Sigmoid colon (tissue), 7 donors: ENCODE measurements around the gene DMRTC2. TPM values are rescaled to one million over a fixed set of nuclear protein-coding genes. Genes with fewer than 3 reads are reported as not detected.

Experiments used
- DNase-seq: peaks from one replicate; pipeline ENCODE4 v3.0.0-alpha.2; 2019
- H3K27ac ChIP-seq, 4 donors: fragments of 200-600 bp; sonication (generic); one replicate each; pipeline ENCODE4 v1.5.1; 2016 to 2019; ENCODE audit warnings: mild to moderate bottlenecking in 1 of 4
- H3K27me3 ChIP-seq, 3 donors: fragments of 200-600 bp; sonication (generic); one replicate each; pipeline ENCODE4 v1.5.1; 2019; ENCODE audit warnings: mild to moderate bottlenecking in 1 of 3
- H3K36me3 ChIP-seq, 4 donors: fragments of 200-600 bp; sonication (generic); one replicate each; pipeline ENCODE4 v1.5.1; 2016 to 2019
- H3K4me1 ChIP-seq, 4 donors: fragments of 200-600 bp; sonication (generic); one replicate each; pipeline ENCODE4 v1.5.1; 2017 to 2019
- H3K4me3 ChIP-seq, 4 donors: fragments of 200-600 bp; sonication (generic); one replicate each; pipeline ENCODE4 v1.5.1; 2017 to 2019; ENCODE audit warnings: mild to moderate bottlenecking in 2 of 4, moderate library complexity in 1 of 4
- H3K9me3 ChIP-seq, 4 donors: fragments of 200-600 bp in 3 of 4; sonication (generic) in 3 of 4; one replicate each; pipeline versions ENCODE4 v1.5.1 to v1.6.1; 2013 to 2019
- EP300 ChIP-seq, 4 donors: sonication (generic); formaldehyde crosslinking; IDR thresholded peaks; one replicate each; pipeline ENCODE4 v1.6.1; 2017; ENCODE audit warnings: antibody characterized with exemption in 4 of 4
- POLR2A ChIP-seq, 2 donors: fragments of 450-650 bp; IDR thresholded peaks; one replicate each; pipeline ENCODE4 v1.6.1; 2016; ENCODE audit warnings: antibody characterized with exemption in 2 of 2, mild to moderate bottlenecking in 2 of 2, moderate library complexity in 2 of 2
- POLR2AphosphoS5 ChIP-seq, 4 donors: sonication (generic); formaldehyde crosslinking; IDR thresholded peaks; one replicate each; pipeline ENCODE4 v1.6.1; 2017; ENCODE audit warnings: antibody characterized with exemption in 4 of 4
- WGBS, 2 donors: extraction: QIAGEN DNeasy Blood & Tissue Kit; methylation state at CpG; one replicate each; pipeline ENCODE4 v1.1.7; 2013; 5-methylcytosine and 5-hydroxymethylcytosine counted together
- intact Hi-C: fragments of 100-400 bp; cut with DNase I; formaldehyde crosslinking; loops from one replicate; pipeline ENCODE4 v1.15.1; 2023
- polyA plus RNA-seq, 3 donors: library from polyadenylated mRNA; stranded (reverse); fragments of 200-250 nt; gene quantifications; one replicate each; pipeline ENCODE4 v1.2.3, GENCODE V29; 2013
- total RNA-seq, 4 donors: library from RNA; depleted of rRNA; stranded (reverse); fragments of >200 nt; gene quantifications; one replicate each; pipeline ENCODE4 v1.1.0, GENCODE V29; 2016
- TF ChIP-seq, protein P1 (sequence below), 4 experiments: fragments of 450-650 bp in 3 of 4; fragments of 200-600 bp in 1 of 4; IDR thresholded peaks; one replicate each; pipeline ENCODE4 v1.5.1; 2016 to 2019; ENCODE audit warnings: antibody characterized with exemption in 4 of 4, mild to moderate bottlenecking in 3 of 4, moderate library complexity in 2 of 4
- donor health status: healthy with polysubstance abuse.
- donor health status: Bipolar disorder and iron deficiency.
- donor health status: healthy.

Gene DMRTC2
- total and polyA plus RNA-seq, 7 donors, result not detected

- Histone ChIP-seq H3K4me3 (peak overlapping the region; percentile 81 to 97 (median 90)), H3K4me1 (peaks cover 0 to 38% (median 17%) of the 10 kb centered on the region in 4 donors), H3K9me3 (no peaks in the 10 kb centered on the region), H3K27me3 (no peaks in the 10 kb centered on the region), H3K27ac (peak overlapping the region; percentile 72 to 86 (median 84)), H3K36me3 (no peaks in the 10 kb centered on the region)
- WGBS, 2 donors, result 1% methylated on average over 23 of the region's 23 CpGs
- DNase-seq, result no peak
- intact Hi-C loops, result no loop called here
- TF ChIP-seq EP300 (IDR thresholded peaks at IDR 0.05), result no peak
- TF ChIP-seq, protein P1, sequence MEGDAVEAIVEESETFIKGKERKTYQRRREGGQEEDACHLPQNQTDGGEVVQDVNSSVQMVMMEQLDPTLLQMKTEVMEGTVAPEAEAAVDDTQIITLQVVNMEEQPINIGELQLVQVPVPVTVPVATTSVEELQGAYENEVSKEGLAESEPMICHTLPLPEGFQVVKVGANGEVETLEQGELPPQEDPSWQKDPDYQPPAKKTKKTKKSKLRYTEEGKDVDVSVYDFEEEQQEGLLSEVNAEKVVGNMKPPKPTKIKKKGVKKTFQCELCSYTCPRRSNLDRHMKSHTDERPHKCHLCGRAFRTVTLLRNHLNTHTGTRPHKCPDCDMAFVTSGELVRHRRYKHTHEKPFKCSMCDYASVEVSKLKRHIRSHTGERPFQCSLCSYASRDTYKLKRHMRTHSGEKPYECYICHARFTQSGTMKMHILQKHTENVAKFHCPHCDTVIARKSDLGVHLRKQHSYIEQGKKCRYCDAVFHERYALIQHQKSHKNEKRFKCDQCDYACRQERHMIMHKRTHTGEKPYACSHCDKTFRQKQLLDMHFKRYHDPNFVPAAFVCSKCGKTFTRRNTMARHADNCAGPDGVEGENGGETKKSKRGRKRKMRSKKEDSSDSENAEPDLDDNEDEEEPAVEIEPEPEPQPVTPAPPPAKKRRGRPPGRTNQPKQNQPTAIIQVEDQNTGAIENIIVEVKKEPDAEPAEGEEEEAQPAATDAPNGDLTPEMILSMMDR (IDR thresholded peaks at IDR 0.05), result no peak
- TF ChIP-seq POLR2AphosphoS5 (IDR thresholded peaks at IDR 0.05), result no peak
- no peak for TF ChIP-seq POLR2A (IDR thresholded peaks at IDR 0.05)
Observed at GRCh38 chr19:41883463-41883820, 38.6 kb downstream of the DMRTC2 start.

DNA sequence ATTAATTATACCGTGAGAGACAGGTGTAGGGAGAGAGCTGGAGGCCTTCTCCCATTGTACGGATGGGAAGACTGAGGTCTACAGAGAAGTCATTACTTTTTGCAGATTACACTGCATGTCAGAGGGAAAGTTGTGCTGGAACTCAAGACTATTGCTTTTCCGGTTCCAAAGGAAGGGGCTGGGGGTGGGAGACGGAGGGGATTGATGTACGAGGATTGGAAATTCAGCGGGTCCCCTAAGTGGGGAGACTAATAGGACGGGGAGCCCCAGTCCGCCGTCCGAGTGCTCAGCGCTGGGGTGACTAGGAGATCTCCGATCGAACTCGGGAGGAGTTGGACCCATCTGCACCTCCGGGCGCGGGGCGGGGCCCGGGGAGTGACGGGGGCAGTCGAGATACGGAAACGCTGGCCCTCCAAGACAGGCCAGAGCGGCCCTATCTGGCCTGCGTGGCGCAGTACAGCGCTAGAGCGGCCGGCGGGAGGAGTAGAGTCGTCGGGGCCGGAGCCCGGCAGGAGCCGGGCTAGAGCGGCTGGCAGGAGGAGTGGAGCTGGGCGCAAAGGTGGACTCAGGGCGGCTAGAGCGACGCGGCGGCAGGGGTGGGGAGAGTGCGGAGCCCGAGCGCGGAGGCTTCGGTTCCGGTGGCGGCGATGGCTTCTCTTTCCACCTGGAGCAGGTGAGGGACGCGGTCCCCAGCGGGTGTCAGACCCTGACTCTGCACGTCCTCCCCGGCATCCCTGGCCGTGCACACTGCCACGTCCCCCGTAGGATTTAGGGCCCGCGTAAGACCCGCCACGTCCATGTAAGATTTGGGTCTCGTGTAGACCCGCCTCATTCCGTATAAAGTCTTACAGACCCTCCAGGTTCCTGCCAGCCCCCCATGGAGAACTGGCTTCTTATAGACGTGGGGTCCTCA is 39.2 kb downstream of the DMRTC2 start:
- 1% methylated on average over 66 of the region's 66 CpGs for WGBS, 2 donors
- peak overlapping the region; percentile 81 to 97 (median 90) for H3K4me3 ChIP-seq
- peak; percentile 97 for DNase-seq
- H3K36me3 ChIP-seq, result peaks cover 0 to 5% (median 2%) of the 10 kb centered on the region in 4 donors
- no peaks in the 10 kb centered on the region for H3K27me3 ChIP-seq
- intact Hi-C loops, result no loop called here
- H3K9me3 ChIP-seq, result no peaks in the 10 kb centered on the region
- peaks cover 0 to 38% (median 17%) of the 10 kb centered on the region in 4 donors for H3K4me1 ChIP-seq
- H3K27ac ChIP-seq, result peak overlapping the region; percentile 72 to 86 (median 84)
- TF ChIP-seq, protein P1 (IDR thresholded peaks at IDR 0.05), result no peak
- TF ChIP-seq POLR2AphosphoS5 (IDR thresholded peaks at IDR 0.05), result peak; percentile 66 to 84 (median 81)
- peak; percentile 29 to 67 for TF ChIP-seq POLR2A (IDR thresholded peaks at IDR 0.05)

GRCh38 chr19:41886761-41887710 is 42.2 kb downstream of the DMRTC2 start:
- H3K4me1 ChIP-seq, result peaks cover 0 to 38% (median 17%) of the 10 kb centered on the region in 4 donors
- no peak for DNase-seq
- WGBS, 2 donors, result 30 to 41% methylated on average over 13 of the region's 13 CpGs
- TF ChIP-seq POLR2A (IDR thresholded peaks at IDR 0.05), result no peak
- TF ChIP-seq POLR2AphosphoS5 (IDR thresholded peaks at IDR 0.05), result no peak
- TF ChIP-seq EP300 (IDR thresholded peaks at IDR 0.05), result no peak
- TF ChIP-seq, protein P1 (IDR thresholded peaks at IDR 0.05), result no peak
- H3K36me3 ChIP-seq, result peaks cover 0 to 24% (median 6%) of the 10 kb centered on the region in 4 donors
- no peak overlapping the region for H3K4me3 ChIP-seq
- no peaks in the 10 kb centered on the region for H3K9me3 ChIP-seq
- intact Hi-C loops, result no loop called here
- H3K27me3 ChIP-seq, result no peaks in the 10 kb centered on the region
- no peak overlapping the region for H3K27ac ChIP-seq

DNA sequence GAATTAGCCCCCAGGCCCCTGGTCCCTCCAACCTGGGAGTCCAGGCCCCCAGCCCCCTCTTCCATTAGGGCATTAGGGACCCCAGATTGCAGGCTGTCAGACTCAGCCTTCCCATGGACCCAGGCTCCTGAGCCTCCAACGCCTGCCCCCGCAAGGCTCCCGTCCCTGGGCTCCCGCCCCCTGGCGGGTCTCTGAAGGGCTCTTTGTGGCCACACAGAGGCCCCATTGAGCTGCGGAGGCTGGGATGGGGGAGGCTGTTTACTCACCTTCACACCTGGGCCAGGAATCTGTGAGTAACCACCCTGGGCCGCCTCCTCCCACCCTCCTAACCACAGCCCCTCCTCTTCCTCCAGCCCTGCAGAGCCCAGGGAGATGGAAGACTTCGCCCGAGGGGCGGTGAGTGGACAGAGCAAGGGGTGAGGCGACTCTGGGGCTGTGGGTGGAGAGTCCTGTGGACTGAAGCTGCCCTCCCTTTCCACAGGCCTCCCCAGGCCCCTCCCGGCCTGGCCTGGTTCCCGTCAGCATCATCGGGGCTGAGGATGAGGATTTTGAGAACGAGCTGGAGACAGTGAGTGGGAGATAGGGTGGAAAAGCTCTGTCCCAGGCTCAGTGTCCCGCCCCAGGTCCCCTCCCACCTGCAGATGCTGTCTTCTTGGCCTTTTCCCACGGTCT is 43.0 kb downstream of the DMRTC2 start:
- TF ChIP-seq POLR2AphosphoS5 (IDR thresholded peaks at IDR 0.05), result no peak
- TF ChIP-seq, protein P1 (IDR thresholded peaks at IDR 0.05), result no peak
- no peak for TF ChIP-seq POLR2A (IDR thresholded peaks at IDR 0.05)
- TF ChIP-seq EP300 (IDR thresholded peaks at IDR 0.05), result no peak
- Histone ChIP-seq H3K9me3 (no peaks in the 10 kb centered on the region), H3K27me3 (no peaks in the 10 kb centered on the region), H3K27ac (no peak overlapping the region), H3K4me1 (peaks cover 0 to 38% (median 14%) of the 10 kb centered on the region in 4 donors), H3K36me3 (peaks cover 0 to 31% (median 14%) of the 10 kb centered on the region in 4 donors), H3K4me3 (no peak overlapping the region)
- intact Hi-C loops, result no loop called here
- DNase-seq, result no peak
- 14 to 22% methylated on average over 17 of the region's 17 CpGs for WGBS, 2 donors
